22Rv1 (cell line): ENCODE data around the gene PHB1.

ENCODE experiments used
- H3K27ac ChIP-seq: fragments of 450-650 bp; 2 replicates; pipeline ENCODE4 v1.5.1; 2017
- ZFX ChIP-seq: fragments of 450-650 bp; IDR thresholded peaks from 2 replicates; pipeline ENCODE4 v1.6.1; 2017; ENCODE audit warnings: antibody characterized with exemption, borderline replicate concordance
- TF ChIP-seq, protein P1 (sequence below): fragments of 450-650 bp; IDR thresholded peaks from 2 replicates; pipeline ENCODE4 v1.5.1; 2017; ENCODE audit warnings: mild to moderate bottlenecking

PHB1 gene

DNA sequence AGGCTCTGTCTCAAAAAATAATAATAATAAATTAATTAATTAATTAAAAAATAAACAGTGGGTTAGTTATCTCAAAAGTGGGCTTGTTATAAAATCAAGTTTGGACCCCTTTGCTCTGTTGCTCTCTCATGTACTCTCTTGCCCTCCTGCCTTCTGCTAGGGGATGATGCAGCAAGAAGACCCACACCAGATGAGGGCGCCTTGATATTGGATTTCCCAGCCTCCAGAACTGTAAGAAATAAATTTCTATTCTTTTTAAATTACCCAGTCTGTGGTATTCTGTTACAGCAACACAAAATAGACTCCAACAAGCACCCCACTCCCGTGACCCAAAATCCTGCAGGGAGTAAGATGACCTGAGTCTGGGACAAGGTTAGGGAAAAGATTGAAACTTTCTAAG lies 50.6 kb downstream of the PHB1 start:
- TF ChIP-seq, protein P1, sequence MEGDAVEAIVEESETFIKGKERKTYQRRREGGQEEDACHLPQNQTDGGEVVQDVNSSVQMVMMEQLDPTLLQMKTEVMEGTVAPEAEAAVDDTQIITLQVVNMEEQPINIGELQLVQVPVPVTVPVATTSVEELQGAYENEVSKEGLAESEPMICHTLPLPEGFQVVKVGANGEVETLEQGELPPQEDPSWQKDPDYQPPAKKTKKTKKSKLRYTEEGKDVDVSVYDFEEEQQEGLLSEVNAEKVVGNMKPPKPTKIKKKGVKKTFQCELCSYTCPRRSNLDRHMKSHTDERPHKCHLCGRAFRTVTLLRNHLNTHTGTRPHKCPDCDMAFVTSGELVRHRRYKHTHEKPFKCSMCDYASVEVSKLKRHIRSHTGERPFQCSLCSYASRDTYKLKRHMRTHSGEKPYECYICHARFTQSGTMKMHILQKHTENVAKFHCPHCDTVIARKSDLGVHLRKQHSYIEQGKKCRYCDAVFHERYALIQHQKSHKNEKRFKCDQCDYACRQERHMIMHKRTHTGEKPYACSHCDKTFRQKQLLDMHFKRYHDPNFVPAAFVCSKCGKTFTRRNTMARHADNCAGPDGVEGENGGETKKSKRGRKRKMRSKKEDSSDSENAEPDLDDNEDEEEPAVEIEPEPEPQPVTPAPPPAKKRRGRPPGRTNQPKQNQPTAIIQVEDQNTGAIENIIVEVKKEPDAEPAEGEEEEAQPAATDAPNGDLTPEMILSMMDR, result no peak
- no peak for TF ChIP-seq ZFX
- H3K27ac ChIP-seq, result no peak overlapping the region

DNA sequence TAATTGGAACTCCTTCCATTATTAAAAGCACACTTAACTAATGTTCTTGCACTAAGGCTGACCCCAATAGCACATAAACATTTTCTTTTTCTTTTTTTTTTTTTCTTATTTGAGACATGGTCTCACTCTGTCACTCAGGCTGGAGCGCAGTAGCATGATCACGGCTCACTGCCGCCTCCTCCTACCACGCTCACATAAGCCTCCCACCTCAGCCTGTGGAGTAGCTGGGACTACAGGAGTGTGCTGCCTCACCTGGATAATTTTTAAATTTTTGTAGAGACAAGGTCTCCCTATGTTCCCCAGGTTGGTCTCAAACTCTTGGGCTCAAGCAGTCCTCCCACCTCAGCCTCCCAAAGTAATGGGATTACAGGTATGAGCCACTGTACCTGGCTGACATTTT lies 51.4 kb downstream of the PHB1 start:
- H3K27ac ChIP-seq, result peak overlapping the region; percentile 94
- TF ChIP-seq ZFX, result no peak
- TF ChIP-seq, protein P1, result no peak

DNA sequence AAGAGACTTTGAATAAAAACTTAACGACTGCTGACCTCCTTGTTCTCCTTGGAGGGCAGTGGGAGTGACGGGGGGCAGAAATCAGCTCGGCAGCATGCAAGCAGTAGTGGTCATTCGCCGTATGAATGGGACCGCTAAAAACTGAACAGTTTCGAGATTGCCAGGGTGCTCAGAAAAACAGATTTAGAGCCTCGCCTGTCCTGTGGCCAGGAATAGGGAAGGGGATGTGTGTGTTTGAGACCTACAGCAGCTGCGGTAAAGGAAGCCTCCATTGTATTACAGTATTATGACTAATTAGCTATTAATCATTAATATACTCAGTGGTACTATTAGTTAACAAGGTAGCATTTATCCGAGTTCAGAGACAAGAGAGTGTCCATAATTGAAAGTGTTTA lies 52.0 kb downstream of the PHB1 start:
- peak overlapping the region; percentile 94 for H3K27ac ChIP-seq

DNA sequence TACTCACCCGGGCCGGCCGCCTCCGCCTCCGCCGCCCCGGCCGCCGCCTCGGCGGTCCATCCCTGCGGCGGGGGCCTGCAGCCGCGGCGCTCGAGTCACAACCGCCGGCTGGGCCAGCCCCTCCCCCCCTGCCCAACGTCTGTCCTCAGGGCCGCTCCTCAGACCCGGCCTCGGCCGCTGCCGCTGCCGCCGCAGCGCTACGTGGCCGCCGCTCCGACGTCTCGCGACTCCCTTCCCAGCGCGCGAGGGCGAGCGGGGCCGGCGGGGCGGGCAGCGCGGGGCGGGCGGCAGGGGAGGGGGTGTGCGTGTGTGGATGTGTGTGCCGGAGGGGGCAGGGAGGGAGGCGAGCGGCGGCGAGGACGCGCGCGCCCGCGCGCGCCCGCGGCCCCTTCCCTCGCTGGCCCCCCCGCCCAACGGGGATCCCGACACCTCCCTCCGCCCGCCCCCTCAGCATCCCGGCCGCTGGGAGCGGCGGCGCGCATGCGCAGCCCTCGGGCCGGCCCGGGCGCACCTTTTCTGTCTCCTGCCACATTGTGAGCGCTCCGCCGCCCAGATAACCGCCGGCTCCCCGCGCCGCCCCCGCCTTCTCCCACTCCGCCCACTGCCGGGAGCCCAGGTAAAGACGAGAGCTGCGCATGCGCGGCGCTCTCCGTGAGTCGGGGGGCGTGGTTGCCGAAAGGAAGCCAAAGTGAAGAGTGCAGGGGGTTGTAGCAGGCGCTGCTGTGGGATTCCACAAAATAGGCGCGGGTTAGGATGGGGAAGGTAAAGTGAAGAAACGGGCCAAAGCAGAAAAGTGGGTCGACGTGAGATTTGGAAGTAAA lies 52.6 kb downstream of the PHB1 start, which contains the start of gene ZNF652:
TSS of gene ZNF652 (minus strand) at position 349 of the 821 bp plus-strand sequence. CDS start 44,525 bp downstream, outside the sequence.
- H3K27ac ChIP-seq, result peak within 1 kb of the TSS; percentile 94
- no peak for TF ChIP-seq ZFX
- TF ChIP-seq, protein P1, result no peak

More for the DNA sequence above, 52.0 kb downstream of the PHB1 start:
- TF ChIP-seq ZFX, result no peak
- TF ChIP-seq, protein P1, result no peak

DNA sequence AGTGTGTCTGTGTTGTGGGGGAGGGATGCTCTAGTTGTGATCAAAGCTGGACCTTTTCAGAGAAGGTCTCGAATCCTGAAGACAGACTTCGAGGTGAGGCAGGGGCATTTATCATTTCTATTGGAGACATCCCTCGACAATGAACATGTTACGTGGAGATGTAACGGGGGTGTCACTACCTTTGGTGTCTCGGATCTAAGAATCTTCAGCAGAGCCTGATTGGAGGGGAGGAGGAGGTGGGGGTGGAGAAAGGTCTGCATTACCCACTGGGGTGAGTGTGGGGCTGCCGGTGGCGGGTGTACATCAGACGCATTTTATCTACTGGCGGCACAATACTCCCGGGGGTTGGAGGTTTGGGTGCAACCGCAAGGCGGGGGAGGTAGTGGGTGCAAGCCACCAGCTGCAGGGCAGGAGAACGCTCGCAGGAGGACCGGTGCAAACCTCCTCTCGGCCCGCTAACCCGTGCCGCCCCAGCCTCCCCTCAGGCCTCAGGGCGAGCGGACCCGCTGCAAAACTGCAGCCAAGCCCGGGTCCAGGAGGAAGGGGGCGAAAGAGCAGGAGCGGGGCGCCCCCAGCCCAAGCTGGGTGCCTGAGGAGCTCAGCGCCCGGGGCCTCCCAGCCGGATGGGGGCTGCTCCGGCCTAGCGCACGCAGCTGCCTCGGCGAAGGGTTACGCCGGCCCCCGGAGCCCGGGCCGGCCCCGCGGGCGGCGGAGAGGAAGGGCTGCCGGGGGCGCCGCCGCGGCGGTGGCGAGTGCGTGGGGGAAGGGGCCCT lies 53.4 kb downstream of the PHB1 start:
- peak overlapping the region; percentile 94 for H3K27ac ChIP-seq
- TF ChIP-seq, protein P1, result no peak
- no peak for TF ChIP-seq ZFX

DNA sequence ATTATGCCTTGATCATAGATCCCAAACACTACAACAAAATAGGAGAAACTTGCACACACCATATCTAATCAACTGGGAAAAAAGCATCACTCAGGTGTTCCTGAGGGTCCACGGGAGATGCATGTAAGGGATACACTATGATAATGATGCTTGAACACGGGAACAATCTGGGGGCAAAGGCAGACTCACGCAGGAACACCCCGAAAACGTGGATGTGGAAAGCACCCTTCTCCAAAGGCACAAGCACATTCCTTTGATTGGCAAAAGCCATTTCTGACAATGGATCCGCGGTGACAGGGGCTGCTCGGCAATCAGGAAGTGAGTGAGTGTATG lies 53.9 kb downstream of the PHB1 start:
- peak overlapping the region; percentile 94 for H3K27ac ChIP-seq
- TF ChIP-seq, protein P1, result no peak
- TF ChIP-seq ZFX, result no peak
